ENCODE data around the gene POLN. TPM values are rescaled to one million over a fixed set of nuclear protein-coding genes. Genes with fewer than 3 reads are reported as not detected.
"Not testable (repeated sequence)": the region's sequence is repeated elsewhere in the genome, so short reads cannot be mapped to it uniquely, and the experiment has no call there.

The POLN gene
- total RNA-seq, 2 experiments from 2014 or later = 5.5 to 5.6 TPM

DNA sequence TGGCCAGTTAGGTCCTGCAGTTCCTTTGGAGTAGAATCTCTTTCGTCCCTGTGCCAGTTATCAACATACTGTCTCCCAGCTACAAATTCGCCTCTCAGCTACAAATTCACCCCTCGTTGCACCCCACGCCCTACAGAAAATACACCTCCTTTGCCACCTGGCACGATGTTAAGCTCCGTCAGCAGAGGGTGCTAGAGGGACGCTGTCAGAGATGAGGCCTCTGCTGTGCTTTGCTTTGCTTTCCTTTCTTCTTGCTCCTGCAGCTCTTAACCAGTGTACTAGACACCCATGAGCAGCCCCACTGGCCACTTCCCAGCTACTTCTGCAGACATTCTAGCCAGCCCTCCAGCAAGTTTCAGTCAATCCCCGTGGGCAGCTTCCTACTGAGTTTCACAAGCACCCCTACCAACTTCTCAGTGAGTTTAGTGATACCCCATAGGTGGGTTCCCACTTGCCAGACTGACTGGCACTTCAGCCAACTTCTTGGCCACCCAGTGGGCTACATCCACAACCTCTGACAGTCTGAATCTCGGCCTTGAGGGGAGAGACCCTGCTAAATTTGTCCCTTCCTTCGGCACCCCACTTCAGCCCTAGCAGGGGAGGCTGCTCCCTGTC is 21.8 kb downstream of the POLN start:
- Mint-ChIP-seq H3K4me3 (no peak overlapping the region), H3K27me3 (no peaks in the 10 kb centered on the region), H3K27ac (no peak overlapping the region), H3K36me3 (peaks cover 3% of the 10 kb centered on the region), H3K4me1 (peaks cover 13% of the 10 kb centered on the region), H3K9me3 (ENCODE audit: low read depth) (no peaks in the 10 kb centered on the region)
- CTCF ChIA-PET = interaction anchor here (0.6 to 6.3 kb wide), 50 partner anchors 9 to 472 kb away, joined by 3 to 71 read pairs (median 4); partner anchors contain the start of genes CFAP99, HAUS3, MXD4 and POLN
- DNase-seq = peak; percentile 85
- peak; percentile 96 for ATAC-seq

DNA sequence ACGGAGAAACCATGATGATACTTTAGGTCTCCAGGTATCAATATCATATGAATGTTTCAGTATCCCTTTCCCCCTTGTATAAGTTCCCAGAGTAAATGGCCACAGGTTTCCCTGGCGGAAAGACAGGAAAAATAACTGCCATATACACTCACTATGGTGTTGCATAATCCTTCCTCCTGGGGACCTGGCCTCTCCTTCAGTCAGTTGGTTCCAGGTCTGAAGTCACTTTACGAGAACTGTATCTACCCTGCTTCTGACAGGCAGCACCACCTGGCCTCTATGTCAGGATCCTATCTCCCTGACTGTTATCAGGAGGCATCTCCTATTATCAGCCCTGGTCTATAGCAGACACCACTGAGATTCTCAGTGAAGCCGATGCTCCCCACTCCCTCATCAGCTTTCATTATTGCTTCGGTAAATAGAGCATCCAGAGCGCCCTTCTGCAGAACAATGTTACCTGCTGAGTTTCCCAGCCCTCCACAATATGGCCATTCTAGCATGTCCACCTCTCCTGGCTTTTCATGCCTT is 22.6 kb downstream of the POLN start:
- no peak overlapping the region for H3K4me3 Mint-ChIP-seq
- H3K4me1 Mint-ChIP-seq = peaks cover 13% of the 10 kb centered on the region
- H3K36me3 Mint-ChIP-seq = peaks cover 2% of the 10 kb centered on the region
- H3K27me3 Mint-ChIP-seq = no peaks in the 10 kb centered on the region
- no peak for DNase-seq
- H3K27ac Mint-ChIP-seq = no peak overlapping the region
- ATAC-seq = no peak
- H3K9me3 Mint-ChIP-seq (ENCODE audit: low read depth) = no peaks in the 10 kb centered on the region
- CTCF ChIA-PET = interaction anchor here (0.7 to 6.3 kb wide), 31 partner anchors 10 to 316 kb away, joined by 3 to 71 read pairs (median 5); partner anchors contain the start of genes CFAP99, HAUS3, POLN and RNF4

DNA sequence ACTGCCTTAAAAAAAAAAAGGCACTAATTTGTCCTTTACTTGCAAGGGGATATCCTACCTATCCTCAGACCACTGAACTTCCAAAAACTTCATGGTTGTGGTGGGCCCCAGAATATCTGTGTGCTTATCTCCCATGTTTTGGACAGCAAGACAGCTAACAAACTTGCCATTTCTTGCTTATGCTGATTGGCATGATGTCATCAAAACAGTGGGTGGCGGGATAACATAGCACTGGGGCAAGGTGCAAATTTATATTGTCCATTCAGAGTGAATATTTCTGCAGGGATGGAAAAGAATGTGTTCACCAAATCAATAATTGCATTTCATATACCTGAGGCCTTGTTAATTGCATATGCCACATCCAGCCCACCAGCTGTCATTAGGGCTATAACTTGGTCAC is 23.5 kb downstream of the POLN start:
- Mint-ChIP-seq H3K4me1 (peaks cover 13% of the 10 kb centered on the region), H3K9me3 (ENCODE audit: low read depth) (no peaks in the 10 kb centered on the region), H3K27ac (no peak overlapping the region), H3K27me3 (no peaks in the 10 kb centered on the region), H3K36me3 (peaks cover 2% of the 10 kb centered on the region), H3K4me3 (no peak overlapping the region)
- ATAC-seq (no peak), DNase-seq (no peak)
- CTCF ChIA-PET = interaction anchor here (0.6 to 6.3 kb wide), 3 partner anchors 9 to 224 kb away, joined by 3 to 71 read pairs (median 3); no protein-coding TSS in a partner anchor

DNA sequence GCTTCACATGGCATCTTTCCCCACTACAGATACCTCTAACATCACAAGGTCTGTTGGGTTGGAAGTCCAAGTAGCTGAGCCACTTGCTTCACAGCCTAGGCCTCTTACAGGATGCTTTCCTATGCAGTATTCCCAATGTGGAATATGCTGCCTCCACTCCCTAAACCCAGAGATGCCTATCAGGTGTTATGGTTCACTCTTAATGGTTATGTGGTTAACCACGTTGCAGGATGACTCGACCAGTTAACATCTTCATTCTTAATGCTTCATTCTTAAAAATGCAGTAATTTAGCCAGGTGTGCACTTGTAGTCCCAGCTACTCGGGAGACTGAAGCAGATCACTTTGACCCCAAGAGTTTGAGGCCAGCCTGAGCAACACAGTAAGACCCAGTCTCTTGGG is 24.2 kb downstream of the POLN start:
- H3K4me3 Mint-ChIP-seq = no peak overlapping the region
- H3K36me3 Mint-ChIP-seq = no peaks in the 10 kb centered on the region
- CTCF ChIA-PET = interaction anchor here (0.9 to 6.3 kb wide), 4 partner anchors 23 to 318 kb away, joined by 3 to 71 read pairs (median 4); no protein-coding TSS in a partner anchor
- no peaks in the 10 kb centered on the region for H3K9me3 Mint-ChIP-seq (ENCODE audit: low read depth)
- ATAC-seq = no peak
- H3K27ac Mint-ChIP-seq = no peak overlapping the region
- H3K4me1 Mint-ChIP-seq = peaks cover 13% of the 10 kb centered on the region
- DNase-seq = no peak
- H3K27me3 Mint-ChIP-seq = no peaks in the 10 kb centered on the region

DNA sequence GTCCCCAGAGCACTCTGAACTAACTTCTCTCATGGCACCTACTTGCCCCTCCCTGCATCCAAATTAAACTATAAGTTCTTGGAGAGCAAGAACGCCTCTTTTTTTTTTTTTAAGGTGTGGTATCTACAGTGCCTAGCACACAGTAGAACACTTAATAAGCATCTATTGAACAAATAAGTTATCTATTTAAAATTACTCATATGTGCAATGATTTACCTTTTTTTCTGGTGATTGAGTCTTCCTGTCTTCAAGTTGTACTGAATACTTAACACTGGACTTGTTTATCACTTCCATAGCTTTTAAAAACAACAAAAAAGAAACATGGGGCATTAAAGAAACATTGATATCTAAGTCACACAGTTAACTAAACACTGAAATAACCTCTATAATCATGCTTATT is 29.1 kb downstream of the POLN start:
- CTCF ChIA-PET = no interaction called here
- ATAC-seq (no peak), DNase-seq (no peak)
- no peak overlapping the region for H3K27ac Mint-ChIP-seq
- peaks cover 3% of the 10 kb centered on the region for H3K4me1 Mint-ChIP-seq
- H3K27me3 Mint-ChIP-seq = no peaks in the 10 kb centered on the region
- no peak overlapping the region for H3K4me3 Mint-ChIP-seq
- no peaks in the 10 kb centered on the region for H3K9me3 Mint-ChIP-seq (ENCODE audit: low read depth)
- no peaks in the 10 kb centered on the region for H3K36me3 Mint-ChIP-seq

DNA sequence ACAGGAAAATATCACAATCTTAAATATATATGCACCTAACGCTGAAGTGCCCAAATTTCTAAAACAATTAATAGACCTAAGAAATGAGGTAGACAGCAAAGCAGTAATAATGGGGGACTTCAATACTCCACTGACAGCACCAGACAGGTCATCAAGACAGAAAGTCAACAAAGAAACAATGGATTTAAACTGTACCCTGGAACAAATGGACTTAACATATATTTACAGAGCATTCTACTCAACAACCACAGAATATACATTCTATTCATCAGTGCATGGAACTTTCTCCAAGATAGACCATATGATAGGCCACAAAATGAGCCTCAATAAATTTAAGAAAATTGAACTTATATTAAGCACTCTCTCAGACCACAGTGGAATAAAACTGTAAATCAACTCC is 39.1 kb downstream of the POLN start:
- DNase-seq; ATAC-seq; H3K4me1 Mint-ChIP-seq; H3K4me3 Mint-ChIP-seq; H3K27me3 Mint-ChIP-seq; CTCF ChIA-PET; H3K27ac Mint-ChIP-seq; H3K9me3 Mint-ChIP-seq (ENCODE audit: low read depth): not testable (repeated sequence)
- H3K36me3 Mint-ChIP-seq = peaks cover 16% of the 10 kb centered on the region

DNA sequence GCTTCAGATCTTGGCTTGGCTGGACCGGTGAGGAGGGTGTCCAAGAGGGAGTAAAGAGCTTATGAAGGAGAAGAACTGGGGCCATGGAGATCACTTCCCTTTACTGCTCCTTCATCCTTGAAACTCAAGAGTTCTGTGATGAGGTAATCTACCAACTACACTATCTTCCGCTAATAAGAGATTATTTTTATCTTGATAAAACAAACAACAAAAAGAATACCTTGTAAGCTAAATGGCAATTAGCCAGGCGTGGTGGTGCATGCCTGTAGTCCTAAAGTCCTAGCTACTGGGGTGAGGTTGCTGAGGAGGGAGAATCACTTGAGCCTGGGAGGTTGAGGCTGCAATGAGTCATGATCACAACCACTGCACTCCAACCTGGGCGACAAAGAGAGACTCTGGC is 47.4 kb downstream of the POLN start:
- no peaks in the 10 kb centered on the region for H3K4me1 Mint-ChIP-seq
- H3K27me3 Mint-ChIP-seq = no peaks in the 10 kb centered on the region
- CTCF ChIA-PET = interaction anchor here (1.9 kb wide), 1 partner anchor 26 kb away, joined by 4 read pairs; no protein-coding TSS in a partner anchor
- no peaks in the 10 kb centered on the region for H3K9me3 Mint-ChIP-seq (ENCODE audit: low read depth)
- no peak overlapping the region for H3K4me3 Mint-ChIP-seq
- no peak for ATAC-seq
- H3K36me3 Mint-ChIP-seq = peaks cover 13% of the 10 kb centered on the region
- no peak for DNase-seq
- no peak overlapping the region for H3K27ac Mint-ChIP-seq

DNA sequence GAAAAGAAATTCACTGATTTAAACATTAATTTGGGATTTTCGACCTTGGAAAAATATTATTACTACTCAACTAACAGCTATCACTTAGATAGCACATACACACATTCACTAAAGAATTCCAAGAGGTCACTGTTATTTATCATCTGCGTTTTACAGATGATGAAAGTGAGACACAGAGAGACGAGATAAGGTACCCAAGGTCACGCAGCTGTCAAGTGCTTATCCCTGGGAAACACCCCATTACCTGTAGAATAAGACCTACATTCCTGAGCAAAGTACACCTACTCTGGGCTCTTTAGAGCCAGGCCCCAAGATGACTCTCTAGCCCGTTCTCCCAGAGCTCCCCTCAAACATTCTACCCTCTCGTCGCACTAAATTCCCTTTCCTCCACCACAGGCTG is 48.6 kb downstream of the POLN start:
- Mint-ChIP-seq H3K4me3 (no peak overlapping the region), H3K9me3 (ENCODE audit: low read depth) (no peaks in the 10 kb centered on the region), H3K4me1 (no peaks in the 10 kb centered on the region), H3K27ac (no peak overlapping the region), H3K36me3 (peaks cover 10% of the 10 kb centered on the region), H3K27me3 (no peaks in the 10 kb centered on the region)
- ATAC-seq (no peak), DNase-seq (no peak)
- CTCF ChIA-PET = interaction anchor here (1.0 kb wide), 1 partner anchor 206 kb away, joined by 3 read pairs; no protein-coding TSS in a partner anchor

DNA sequence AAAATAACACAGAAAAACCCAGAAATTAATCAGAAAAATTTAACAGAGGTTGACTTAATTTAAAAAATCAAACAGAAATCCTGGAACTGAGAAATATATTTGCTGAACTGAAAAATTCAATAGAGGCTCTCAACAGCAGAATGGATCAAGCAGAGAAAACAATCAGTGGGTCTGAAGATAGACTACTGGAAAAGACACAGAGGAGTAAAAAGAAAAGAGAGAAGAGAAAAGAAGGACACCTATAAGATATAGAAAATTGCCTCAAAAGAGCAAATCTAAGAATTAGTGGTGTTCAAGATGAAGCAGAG is 55.1 kb downstream of the POLN start:
- CTCF ChIA-PET = interaction anchor here (0.7 to 1.6 kb wide), 2 partner anchors 22 to 163 kb away, joined by 3 read pairs; no protein-coding TSS in a partner anchor
- peaks cover 5% of the 10 kb centered on the region for H3K4me1 Mint-ChIP-seq
- no peak for DNase-seq
- peaks cover 24% of the 10 kb centered on the region for H3K36me3 Mint-ChIP-seq
- H3K4me3 Mint-ChIP-seq = no peak overlapping the region
- no peaks in the 10 kb centered on the region for H3K27me3 Mint-ChIP-seq
- H3K9me3 Mint-ChIP-seq (ENCODE audit: low read depth) = no peaks in the 10 kb centered on the region
- no peak for ATAC-seq
- H3K27ac Mint-ChIP-seq = no peak overlapping the region

DNA sequence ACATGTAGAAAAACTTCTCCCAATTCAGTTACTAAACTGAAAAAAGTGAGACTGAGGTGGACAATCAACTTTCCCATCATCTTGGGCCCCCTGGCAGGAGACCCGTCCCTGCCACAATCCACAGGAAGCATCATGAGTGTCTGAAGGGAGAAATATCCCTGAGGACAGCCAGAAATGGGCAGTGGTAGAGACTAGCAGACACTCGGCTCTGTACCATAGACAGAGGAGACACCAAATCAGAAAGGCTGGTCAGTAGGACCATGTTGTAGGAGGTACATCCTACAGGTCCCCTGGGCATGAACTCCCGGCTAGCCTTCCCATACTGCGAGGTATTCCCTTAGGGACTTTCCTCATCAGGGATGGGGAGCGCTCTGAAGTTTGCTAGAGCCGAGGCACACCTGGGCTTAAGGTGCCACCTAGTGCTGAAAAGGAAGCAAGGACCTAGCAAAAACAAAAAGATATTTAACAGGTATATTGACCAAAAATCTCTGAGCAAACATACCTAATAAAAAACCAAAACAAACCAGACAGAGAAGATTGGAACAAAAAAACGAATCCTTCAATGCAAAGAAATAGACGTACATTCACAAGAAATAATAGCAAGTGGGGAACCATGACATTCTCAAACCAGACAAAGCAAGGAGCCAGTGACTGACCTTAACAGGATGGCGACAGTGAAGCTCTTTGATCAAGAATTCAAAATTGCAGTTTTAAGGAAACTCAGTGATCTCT is 55.6 kb downstream of the POLN start:
- Mint-ChIP-seq H3K4me3 (no peak overlapping the region), H3K27me3 (no peaks in the 10 kb centered on the region), H3K36me3 (peaks cover 24% of the 10 kb centered on the region), H3K9me3 (ENCODE audit: low read depth) (no peaks in the 10 kb centered on the region), H3K4me1 (peaks cover 5% of the 10 kb centered on the region), H3K27ac (no peak overlapping the region)
- CTCF ChIA-PET = interaction anchor here (0.7 to 1.6 kb wide), 2 partner anchors 23 to 164 kb away, joined by 3 read pairs; no protein-coding TSS in a partner anchor
- ATAC-seq (no peak), DNase-seq (no peak)

DNA sequence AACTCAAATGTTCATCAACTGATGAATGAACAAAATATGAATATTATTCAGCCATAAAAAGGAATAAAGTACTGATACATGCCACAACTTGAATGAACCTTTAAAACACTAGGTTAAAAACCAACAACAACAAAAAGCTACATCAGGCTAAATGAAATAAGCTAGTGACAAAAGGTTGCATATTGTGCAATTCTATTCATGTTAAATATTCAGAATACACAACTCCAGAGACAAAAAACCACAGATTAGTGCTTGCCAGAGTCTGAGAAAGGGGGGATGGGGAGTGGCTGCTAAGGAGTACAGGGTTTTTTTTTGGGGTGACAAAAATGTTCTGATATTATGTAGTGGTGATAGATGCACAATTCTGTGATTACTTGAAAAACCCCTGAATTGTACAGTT is 58.5 kb downstream of the POLN start:
- no peaks in the 10 kb centered on the region for H3K9me3 Mint-ChIP-seq (ENCODE audit: low read depth)
- CTCF ChIA-PET = no interaction called here
- DNase-seq (no peak), ATAC-seq (no peak)
- H3K27ac Mint-ChIP-seq = no peak overlapping the region
- H3K4me1 Mint-ChIP-seq = peaks cover 5% of the 10 kb centered on the region
- H3K36me3 Mint-ChIP-seq = peaks cover 21% of the 10 kb centered on the region
- H3K27me3 Mint-ChIP-seq = no peaks in the 10 kb centered on the region
- H3K4me3 Mint-ChIP-seq = no peak overlapping the region

DNA sequence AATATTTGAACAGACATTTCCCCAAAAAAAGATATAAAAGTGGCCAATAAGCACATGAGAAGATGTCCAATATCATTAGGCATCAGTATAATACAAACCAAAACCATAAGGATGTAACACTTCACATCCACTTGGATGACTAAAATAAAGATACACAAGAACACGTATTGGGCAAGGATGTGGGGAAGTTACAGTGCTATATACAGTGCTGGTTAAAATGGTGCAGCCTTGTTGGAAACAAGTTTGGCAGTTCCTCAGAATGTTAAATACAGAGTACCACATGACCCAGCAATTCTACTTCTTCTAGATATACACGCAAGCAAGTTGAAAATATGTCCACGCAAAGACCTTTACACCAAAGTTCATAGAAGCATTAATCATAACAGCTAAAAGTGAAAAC is 58.9 kb downstream of the POLN start:
- H3K4me1 Mint-ChIP-seq = peaks cover 5% of the 10 kb centered on the region
- peaks cover 20% of the 10 kb centered on the region for H3K36me3 Mint-ChIP-seq
- H3K4me3 Mint-ChIP-seq = no peak overlapping the region
- H3K27me3 Mint-ChIP-seq = no peaks in the 10 kb centered on the region
- no peak overlapping the region for H3K27ac Mint-ChIP-seq
- CTCF ChIA-PET = no interaction called here
- no peak for ATAC-seq
- H3K9me3 Mint-ChIP-seq (ENCODE audit: low read depth) = no peaks in the 10 kb centered on the region
- no peak for DNase-seq

DNA sequence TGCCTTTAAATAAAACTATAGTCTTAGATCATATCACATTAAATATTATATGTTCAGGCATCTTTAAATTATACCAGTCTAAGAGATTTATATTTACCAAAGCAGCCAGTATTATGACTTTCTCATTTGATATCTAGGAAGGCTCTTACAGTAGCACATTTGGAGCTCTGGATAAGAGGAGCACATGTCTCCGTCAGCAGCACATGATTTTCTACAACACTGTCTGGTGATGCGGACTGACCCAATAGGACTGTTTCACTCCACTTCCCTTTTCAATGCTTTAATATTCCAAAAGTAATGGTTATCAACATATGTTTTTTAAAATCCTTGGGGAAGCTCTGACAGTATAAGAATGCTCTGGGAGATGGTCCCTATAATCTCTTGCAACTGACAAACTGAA is 61.5 kb downstream of the POLN start:
- no peak for ATAC-seq
- no peak overlapping the region for H3K27ac Mint-ChIP-seq
- DNase-seq = no peak
- H3K9me3 Mint-ChIP-seq (ENCODE audit: low read depth) = no peaks in the 10 kb centered on the region
- peaks cover 15% of the 10 kb centered on the region for H3K36me3 Mint-ChIP-seq
- H3K4me3 Mint-ChIP-seq = no peak overlapping the region
- CTCF ChIA-PET = interaction anchor here (0.8 to 1.4 kb wide), 2 partner anchors 17 to 40 kb away, joined by 3 read pairs; no protein-coding TSS in a partner anchor
- H3K27me3 Mint-ChIP-seq = no peaks in the 10 kb centered on the region
- peaks cover 6% of the 10 kb centered on the region for H3K4me1 Mint-ChIP-seq

All from activated CD8-positive, alpha-beta memory T cell treated with anti-CD3 and anti-CD28 coated beads, Interleukin-2, amount 10 ng/mL, durations not matched to agents 7 days and 5 days (primary cell).